ENCODE data around the gene TAS2R40.

Gene TAS2R40

DNA sequence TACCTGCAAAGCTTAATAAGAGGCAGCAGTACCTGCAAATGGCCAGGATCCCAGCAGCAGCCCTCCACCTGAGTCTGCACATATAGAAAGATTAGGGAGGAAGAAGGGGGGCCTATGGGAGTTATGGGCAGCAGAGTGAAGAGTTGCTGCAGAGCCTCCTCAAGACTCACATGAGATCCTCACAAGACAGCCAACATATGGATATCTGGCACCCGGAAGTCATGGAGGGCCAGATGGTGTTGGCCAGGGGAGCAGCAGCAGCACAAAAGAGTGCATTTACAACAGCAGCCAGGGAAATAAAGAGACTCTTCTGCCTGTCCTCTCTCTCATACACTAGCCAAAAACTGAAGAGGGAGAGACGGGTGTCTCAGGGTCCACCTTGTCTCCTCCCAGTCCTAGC is 4.0 kb upstream of the TAS2R40 start:
- POLR2A ChIA-PET: no interaction called here
- CTCF ChIA-PET: interaction anchor here (1.2 to 11.2 kb wide), 2 partner anchors 11 to 210 kb away, joined by 3 to 885 read pairs; no protein-coding TSS in a partner anchor
- no peak overlapping the region for H3K4me3 ChIP-seq (ENCODE audit: low read depth, low read length)
- TF ChIP-seq, protein P1, sequence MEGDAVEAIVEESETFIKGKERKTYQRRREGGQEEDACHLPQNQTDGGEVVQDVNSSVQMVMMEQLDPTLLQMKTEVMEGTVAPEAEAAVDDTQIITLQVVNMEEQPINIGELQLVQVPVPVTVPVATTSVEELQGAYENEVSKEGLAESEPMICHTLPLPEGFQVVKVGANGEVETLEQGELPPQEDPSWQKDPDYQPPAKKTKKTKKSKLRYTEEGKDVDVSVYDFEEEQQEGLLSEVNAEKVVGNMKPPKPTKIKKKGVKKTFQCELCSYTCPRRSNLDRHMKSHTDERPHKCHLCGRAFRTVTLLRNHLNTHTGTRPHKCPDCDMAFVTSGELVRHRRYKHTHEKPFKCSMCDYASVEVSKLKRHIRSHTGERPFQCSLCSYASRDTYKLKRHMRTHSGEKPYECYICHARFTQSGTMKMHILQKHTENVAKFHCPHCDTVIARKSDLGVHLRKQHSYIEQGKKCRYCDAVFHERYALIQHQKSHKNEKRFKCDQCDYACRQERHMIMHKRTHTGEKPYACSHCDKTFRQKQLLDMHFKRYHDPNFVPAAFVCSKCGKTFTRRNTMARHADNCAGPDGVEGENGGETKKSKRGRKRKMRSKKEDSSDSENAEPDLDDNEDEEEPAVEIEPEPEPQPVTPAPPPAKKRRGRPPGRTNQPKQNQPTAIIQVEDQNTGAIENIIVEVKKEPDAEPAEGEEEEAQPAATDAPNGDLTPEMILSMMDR (IDR thresholded peaks at IDR 0.05; ENCODE audit: insufficient read depth, low read length, missing control alignments): no peak
- DNase-seq (ENCODE audit: low read depth, low spot score): no peak

DNA sequence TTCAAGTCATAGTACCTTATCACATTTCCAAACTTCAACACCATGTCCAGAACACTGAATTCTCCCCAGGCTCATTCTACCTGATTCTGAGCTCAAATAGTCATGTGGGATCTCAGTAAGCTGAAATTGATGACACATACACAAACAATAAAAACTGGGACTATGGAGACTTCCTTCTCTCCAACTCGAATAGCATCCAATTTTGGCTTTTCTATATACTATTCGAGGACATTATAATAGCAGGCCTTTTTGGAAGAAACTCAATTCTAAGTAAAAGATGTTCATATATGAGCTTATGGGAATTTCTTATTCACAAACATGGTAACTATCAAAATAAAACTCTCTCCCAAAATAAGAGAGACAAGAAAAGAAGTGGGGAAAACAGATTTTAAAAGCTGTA is 551 bp upstream of the TAS2R40 start:
- CTCF ChIA-PET: interaction anchor here (1.6 to 11.2 kb wide), 2 partner anchors 19 to 214 kb away, joined by 10 to 885 read pairs; no protein-coding TSS in a partner anchor

DNA sequence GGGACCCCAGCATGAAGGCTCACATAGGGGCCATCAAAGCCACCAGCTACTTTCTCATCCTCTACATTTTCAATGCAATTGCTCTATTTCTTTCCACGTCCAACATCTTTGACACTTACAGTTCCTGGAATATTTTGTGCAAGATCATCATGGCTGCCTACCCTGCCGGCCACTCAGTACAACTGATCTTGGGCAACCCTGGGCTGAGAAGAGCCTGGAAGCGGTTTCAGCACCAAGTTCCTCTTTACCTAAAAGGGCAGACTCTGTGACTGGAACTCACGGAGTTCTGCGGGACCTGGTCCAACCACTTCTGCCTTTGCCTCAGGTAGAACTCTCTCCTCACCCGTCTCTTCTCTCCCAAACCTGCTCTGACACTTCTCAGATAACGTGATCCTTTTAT is 945 bp downstream of the TAS2R40 start:
- TF ChIP-seq, protein P1 (IDR thresholded peaks at IDR 0.05; ENCODE audit: insufficient read depth, low read length, missing control alignments): no peak
- DNase-seq (ENCODE audit: low read depth, low spot score): no peak
- ChIA-PET POLR2A (no interaction called here), CTCF (interaction anchor here (2.6 to 11.2 kb wide), 3 partner anchors 8 to 215 kb away, joined by 12 to 885 read pairs (median 23); no protein-coding TSS in a partner anchor)
- no peak overlapping the region for H3K4me3 ChIP-seq (ENCODE audit: low read depth, low read length)

More for the DNA sequence above, 551 bp upstream of the TAS2R40 start:
- POLR2A ChIA-PET: no interaction called here
- no peak overlapping the region for H3K4me3 ChIP-seq (ENCODE audit: low read depth, low read length)
- TF ChIP-seq, protein P1 (IDR thresholded peaks at IDR 0.05; ENCODE audit: insufficient read depth, low read length, missing control alignments): no peak
- DNase-seq (ENCODE audit: low read depth, low spot score): no peak

DNA sequence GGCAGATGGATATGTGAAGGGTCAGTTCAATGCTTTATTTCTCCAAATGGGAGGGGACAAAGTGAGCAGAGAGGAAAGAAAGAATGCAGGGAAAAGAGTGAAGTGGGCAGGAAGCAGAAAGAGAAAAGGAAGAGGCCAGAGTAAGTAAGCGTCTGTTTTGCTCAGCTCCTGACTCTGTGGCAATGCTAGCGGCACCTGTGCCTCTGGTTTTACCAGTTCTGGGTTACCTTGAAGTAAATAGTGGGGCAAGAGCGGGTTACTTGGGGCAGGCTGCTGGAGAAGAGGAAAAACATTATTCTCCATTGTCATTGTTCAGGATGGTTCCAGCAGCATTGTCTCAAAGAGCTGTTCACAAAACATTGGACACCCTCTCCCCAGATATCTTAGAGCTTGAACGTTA is 1.9 kb downstream of the TAS2R40 start:
- CTCF ChIA-PET: interaction anchor here (2.6 to 11.2 kb wide), 3 partner anchors 9 to 216 kb away, joined by 12 to 885 read pairs (median 23); no protein-coding TSS in a partner anchor
- TF ChIP-seq, protein P1 (IDR thresholded peaks at IDR 0.05; ENCODE audit: insufficient read depth, low read length, missing control alignments): no peak
- H3K4me3 ChIP-seq (ENCODE audit: low read depth, low read length): no peak overlapping the region
- POLR2A ChIA-PET: no interaction called here
- no peak for DNase-seq (ENCODE audit: low read depth, low spot score)

DNA sequence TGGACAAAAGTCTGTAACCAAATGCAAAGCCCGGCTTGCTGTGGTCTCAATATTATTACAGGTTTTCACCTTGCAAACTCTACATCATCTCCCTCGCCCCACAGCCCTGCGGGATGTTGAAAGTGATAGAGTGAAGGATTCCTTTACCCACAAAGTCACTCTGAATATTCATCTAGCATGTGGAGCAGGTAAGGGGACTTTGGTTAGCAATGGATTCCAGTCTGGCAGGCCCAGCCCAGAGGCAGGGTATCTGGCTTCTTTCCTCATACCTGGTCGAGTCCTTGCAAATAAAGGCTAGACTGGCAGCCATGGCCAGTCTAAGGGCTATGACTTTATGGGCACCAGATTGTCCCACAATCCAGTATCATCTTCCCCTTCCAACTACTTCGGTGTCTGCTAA is 3.2 kb downstream of the TAS2R40 start:
- POLR2A ChIA-PET: no interaction called here
- no peak for DNase-seq (ENCODE audit: low read depth, low spot score)
- no peak overlapping the region for H3K4me3 ChIP-seq (ENCODE audit: low read depth, low read length)
- CTCF ChIA-PET: interaction anchor here (2.6 kb wide), 1 partner anchor 10 kb away, joined by 23 read pairs; no protein-coding TSS in a partner anchor
- TF ChIP-seq, protein P1 (IDR thresholded peaks at IDR 0.05; ENCODE audit: insufficient read depth, low read length, missing control alignments): no peak

DNA sequence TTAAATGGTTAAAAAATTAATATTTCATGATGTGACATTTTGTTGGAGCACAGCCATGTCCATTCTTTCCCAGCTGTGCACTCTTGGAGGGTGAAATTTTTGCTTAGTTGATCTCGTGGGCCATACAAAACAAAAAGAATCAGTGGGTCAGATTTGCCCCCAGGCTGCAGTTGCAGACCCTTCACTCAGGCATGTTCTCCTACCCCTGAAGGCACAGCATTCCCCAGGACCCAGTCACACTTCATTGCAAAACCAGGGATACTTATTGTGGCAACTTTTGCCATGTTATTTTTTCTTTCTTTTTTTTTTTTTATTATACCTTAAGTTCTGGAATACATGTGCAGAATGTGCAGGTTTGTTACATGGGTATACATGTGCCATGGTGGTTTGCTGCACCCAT is 6.0 kb downstream of the TAS2R40 start:
- POLR2A ChIA-PET: no interaction called here
- no peak overlapping the region for H3K4me3 ChIP-seq (ENCODE audit: low read depth, low read length)
- TF ChIP-seq, protein P1 (IDR thresholded peaks at IDR 0.05; ENCODE audit: insufficient read depth, low read length, missing control alignments): no peak
- DNase-seq (ENCODE audit: low read depth, low spot score): no peak
- CTCF ChIA-PET: interaction anchor here (1.1 to 4.1 kb wide), 4 partner anchors 10 to 224 kb away, joined by 3 to 30 read pairs (median 6); no protein-coding TSS in a partner anchor

Measured in AG04449 (cell line).